Kidney (tissue), 14 donors: ENCODE measurements around the gene CLRN3. TPM values are rescaled to one million over a fixed set of nuclear protein-coding genes. Genes with fewer than 3 reads are reported as not detected.

Experiments used
- DNase-seq, 5 donors: peaks; one replicate each; pipeline ENCODE4 v3.0.0-alpha.2; 2013 to 2020
- FAIRE-seq: peaks from 2 replicates; lab custom pipeline; 2012; peaks lifted over from hg19 to GRCh38; lab: Jason Lieb, UNC
- H3K27ac ChIP-seq, 2 donors: one replicate each; pipeline ENCODE4 v1.7.0; 2013; ENCODE audit warnings: low read depth in 2 of 2, low read length in 2 of 2, inconsistent platforms in 1 of 2
- H3K27me3 ChIP-seq: one replicate; pipeline ENCODE4 v1.7.1; 2013; ENCODE audit warnings: low read length, inconsistent platforms; ENCODE audit not compliant: control insufficient read depth, insufficient read depth
- H3K36me3 ChIP-seq, 3 donors: one replicate each; pipeline versions ENCODE4 v1.7.0 to v1.7.1; 2013; ENCODE audit warnings: low read length in 3 of 3, control low read depth in 1 of 3, inconsistent platforms in 1 of 3; ENCODE audit not compliant: insufficient read depth in 3 of 3, control insufficient read depth in 2 of 3
- H3K4me1 ChIP-seq, 3 donors: one replicate each; pipeline versions ENCODE4 v1.7.0 to v1.7.1; 2013; ENCODE audit warnings: low read length in 3 of 3, inconsistent platforms in 1 of 3, low read depth in 1 of 3; ENCODE audit not compliant: control insufficient read depth in 2 of 3, insufficient read depth in 2 of 3
- H3K4me3 ChIP-seq, 3 donors: one replicate each; pipeline versions ENCODE4 v1.7.0 to v1.8.1; 2013; ENCODE audit warnings: low read length in 3 of 3, control low read depth in 1 of 3, inconsistent platforms in 1 of 3
- H3K9ac ChIP-seq, 3 donors: one replicate each; pipeline versions ENCODE4 v1.7.0 to v1.7.1; 2013; ENCODE audit warnings: low read length in 3 of 3, control low read depth in 1 of 3, inconsistent platforms in 1 of 3
- H3K9me3 ChIP-seq, 3 donors: one replicate each; pipeline versions ENCODE4 v1.7.0 to v1.7.1; 2013; ENCODE audit warnings: low read length in 3 of 3, control low read depth in 1 of 3, inconsistent platforms in 1 of 3; ENCODE audit not compliant: control insufficient read depth in 2 of 3, insufficient read depth in 1 of 3
- intact Hi-C: fragments of 100-400 bp; cut with DNase I; formaldehyde crosslinking; loops from one replicate; pipeline ENCODE4 v1.11.1; 2022
- polyA plus RNA-seq: library from polyadenylated mRNA; stranded (reverse); fragments of 350-450 nt; fragmentation: Illumina TruSeq; extraction: RNeasy Lipid Tissue Mini Kit (QIAGEN cat#74804); gene quantifications from one replicate; pipeline ENCODE4 v1.2.3, GENCODE V29; 2014; ENCODE audit warnings: low read depth, low replicate concordance; ENCODE audit not compliant: insufficient read depth
- total RNA-seq: library from RNA; stranded (reverse); fragmentation: NEBNext Ultra II Directional; extraction: Animal tissue kit (Norgen Biotek cat#: 25700); gene quantifications from one replicate; pipeline ENCODE4 v1.2.1, GENCODE V29; 2021
- TF ChIP-seq, protein P1 (sequence below): IDR thresholded peaks from 3 replicates; pipeline ENCODE4 v1.5.1; 2012; ENCODE audit warnings: mild to moderate bottlenecking, moderate library complexity, borderline replicate concordance; ENCODE audit not compliant: insufficient read depth; ENCODE audit errors: extremely low read depth
- donor health status: control.
- donor health status: control.
- donor health status: control.
- donor health status: control.
- donor health status: control.
- donor health status: DM: yes; HTN: yes; CAD: no.
- donor health status: Normal renal cell carcinoma (clear cell type).

The CLRN3 gene
- total and polyA plus RNA-seq, 2 donors from 2014 or later, result 9.4 to 42.1 TPM

DNA sequence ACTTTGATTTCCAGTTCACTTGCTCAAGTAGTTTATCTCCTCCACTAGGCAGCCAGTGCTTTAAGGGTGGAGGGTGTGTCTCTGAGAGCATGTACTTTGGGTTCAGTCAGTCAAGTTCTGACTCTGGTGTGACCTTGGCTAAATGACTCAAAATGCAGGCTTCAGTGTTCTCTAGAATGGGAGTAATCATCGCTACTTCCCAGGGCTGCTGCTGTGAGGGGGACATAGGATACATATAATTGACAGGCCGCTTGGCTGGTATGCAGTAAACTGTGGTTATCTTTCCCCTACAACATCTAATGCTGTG lies 17.7 kb upstream of the CLRN3 start:
- intact Hi-C loops, result no loop called here
- Histone ChIP-seq H3K27me3 (no peaks in the 10 kb centered on the region), H3K4me1 (peaks cover 0 to 8% (median 0%) of the 10 kb centered on the region in 3 donors), H3K4me3 (no peak overlapping the region), H3K27ac (no peak overlapping the region), H3K9ac (no peak overlapping the region), H3K36me3 (no peaks in the 10 kb centered on the region), H3K9me3 (no peaks in the 10 kb centered on the region)
- TF ChIP-seq, protein P1, sequence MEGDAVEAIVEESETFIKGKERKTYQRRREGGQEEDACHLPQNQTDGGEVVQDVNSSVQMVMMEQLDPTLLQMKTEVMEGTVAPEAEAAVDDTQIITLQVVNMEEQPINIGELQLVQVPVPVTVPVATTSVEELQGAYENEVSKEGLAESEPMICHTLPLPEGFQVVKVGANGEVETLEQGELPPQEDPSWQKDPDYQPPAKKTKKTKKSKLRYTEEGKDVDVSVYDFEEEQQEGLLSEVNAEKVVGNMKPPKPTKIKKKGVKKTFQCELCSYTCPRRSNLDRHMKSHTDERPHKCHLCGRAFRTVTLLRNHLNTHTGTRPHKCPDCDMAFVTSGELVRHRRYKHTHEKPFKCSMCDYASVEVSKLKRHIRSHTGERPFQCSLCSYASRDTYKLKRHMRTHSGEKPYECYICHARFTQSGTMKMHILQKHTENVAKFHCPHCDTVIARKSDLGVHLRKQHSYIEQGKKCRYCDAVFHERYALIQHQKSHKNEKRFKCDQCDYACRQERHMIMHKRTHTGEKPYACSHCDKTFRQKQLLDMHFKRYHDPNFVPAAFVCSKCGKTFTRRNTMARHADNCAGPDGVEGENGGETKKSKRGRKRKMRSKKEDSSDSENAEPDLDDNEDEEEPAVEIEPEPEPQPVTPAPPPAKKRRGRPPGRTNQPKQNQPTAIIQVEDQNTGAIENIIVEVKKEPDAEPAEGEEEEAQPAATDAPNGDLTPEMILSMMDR, result no peak
- FAIRE-seq (no peak), DNase-seq (no peak)

DNA sequence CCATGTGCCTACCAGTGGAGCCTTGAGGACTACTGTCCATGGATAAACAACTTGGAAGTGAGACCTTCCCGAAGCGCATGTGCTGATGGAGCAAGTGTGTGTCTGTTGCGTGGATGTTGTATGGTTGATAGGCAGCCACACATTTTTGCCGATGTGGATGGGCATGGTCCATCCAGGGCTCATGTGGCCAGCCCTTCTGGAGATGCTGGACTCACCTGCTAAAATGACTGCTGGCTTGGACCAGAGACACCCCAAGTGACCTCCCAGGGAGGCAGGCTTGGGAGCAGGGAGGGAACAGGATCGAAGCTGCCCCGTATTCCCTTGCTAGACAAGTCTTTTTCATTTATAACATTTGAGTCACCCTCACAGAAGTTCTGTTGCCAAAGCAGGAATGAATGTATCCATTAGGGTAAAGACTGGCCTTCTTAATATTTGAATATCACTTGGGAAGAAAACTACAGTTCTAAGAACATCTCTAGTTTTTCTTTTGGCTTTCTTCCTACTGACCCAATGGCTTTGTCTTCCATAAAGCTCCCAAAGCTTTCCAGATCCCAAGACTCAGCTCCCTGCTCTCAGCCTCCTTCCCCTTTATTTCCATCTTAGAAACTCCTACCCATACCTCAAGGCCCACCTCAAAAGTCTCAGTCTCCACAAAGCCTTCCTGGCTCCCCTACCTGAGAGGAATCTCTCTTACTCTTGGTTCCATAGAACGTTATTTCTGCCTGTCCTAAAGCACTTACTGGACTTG lies 17.1 kb upstream of the CLRN3 start:
- Histone ChIP-seq H3K4me1 (peaks cover 0 to 8% (median 0%) of the 10 kb centered on the region in 3 donors), H3K9me3 (no peaks in the 10 kb centered on the region), H3K36me3 (no peaks in the 10 kb centered on the region), H3K9ac (no peak overlapping the region), H3K27me3 (no peaks in the 10 kb centered on the region), H3K4me3 (no peak overlapping the region), H3K27ac (no peak overlapping the region)
- DNase-seq, result no peak
- FAIRE-seq, result no peak
- TF ChIP-seq, protein P1, result no peak
- intact Hi-C loops, result loop anchor here (5.0 kb wide), 1 partner anchor 97 kb away; no protein-coding TSS in a partner anchor

DNA sequence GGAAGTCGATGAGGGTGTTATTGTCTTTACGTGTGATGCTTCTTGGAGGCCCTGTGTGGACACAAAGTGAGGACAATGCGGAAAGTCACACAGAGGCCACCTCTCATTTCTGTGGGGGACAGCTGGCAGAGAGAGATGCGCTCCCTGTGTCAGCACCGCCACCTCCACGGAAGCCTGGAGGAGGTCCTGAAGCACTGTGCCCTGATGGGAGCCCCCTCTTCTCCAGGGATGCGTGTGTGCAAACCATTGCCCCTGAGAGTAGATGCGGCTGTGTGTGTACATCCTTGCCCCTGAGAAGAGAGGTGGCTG lies 16.2 kb upstream of the CLRN3 start:
- H3K9me3 ChIP-seq, result no peaks in the 10 kb centered on the region
- peaks cover 0 to 8% (median 0%) of the 10 kb centered on the region in 3 donors for H3K4me1 ChIP-seq
- H3K27ac ChIP-seq, result no peak overlapping the region
- DNase-seq (no peak), FAIRE-seq (no peak)
- no peaks in the 10 kb centered on the region for H3K27me3 ChIP-seq
- H3K4me3 ChIP-seq, result no peak overlapping the region
- no peaks in the 10 kb centered on the region for H3K36me3 ChIP-seq
- no peak overlapping the region for H3K9ac ChIP-seq
- TF ChIP-seq, protein P1, result no peak
- intact Hi-C loops, result loop anchor here (5.0 kb wide), 1 partner anchor 98 kb away; no protein-coding TSS in a partner anchor
